ENCODE measurements around the gene USP3. TPM values are rescaled to one million over a fixed set of nuclear protein-coding genes. Genes with fewer than 3 reads are reported as not detected.

The USP3 gene
- total RNA-seq, 4 donors from 2014 or later = 12.1 to 29.4 (median 15.5) TPM

GRCh38 chr15:63514531-63514943 is 10.1 kb downstream of the USP3 start:
- no peaks in the 10 kb centered on the region for H3K27me3 ChIP-seq
- no peaks in the 10 kb centered on the region for H3K9me3 ChIP-seq
- in situ Hi-C loops (cut with MboI; ENCODE audit: low sequenced_read_pairs in 4 of 4) (loop anchor here in 1 of 4 donors (25.0 kb wide), 1 partner anchor 573 kb away; the partner anchor contains the start of genes CIAO2A and SNX1), intact Hi-C loops (cut with DNase I; ENCODE audit: low total_unique reads) (no loop called here)
- ATAC-seq (peak; percentile 74 to 81), DNase-seq (peak in 1 of 2 donors; percentile 39)
- no peak overlapping the region for H3K4me3 ChIP-seq
- TF ChIP-seq CTCF (IDR thresholded peaks at IDR 0.05 in 4 of 5, conservative IDR thresholded peaks at IDR 0.05 in 1 of 5) (no peak), POLR2A (IDR thresholded peaks at IDR 0.05) (no peak)
- H3K36me3 ChIP-seq = no peaks in the 10 kb centered on the region
- H3K27ac ChIP-seq = peak overlapping the region in 2 of 4 donors; percentile 9 to 27
- H3K4me1 ChIP-seq = peaks cover 62 to 76% of the 10 kb centered on the region in 2 donors

DNA sequence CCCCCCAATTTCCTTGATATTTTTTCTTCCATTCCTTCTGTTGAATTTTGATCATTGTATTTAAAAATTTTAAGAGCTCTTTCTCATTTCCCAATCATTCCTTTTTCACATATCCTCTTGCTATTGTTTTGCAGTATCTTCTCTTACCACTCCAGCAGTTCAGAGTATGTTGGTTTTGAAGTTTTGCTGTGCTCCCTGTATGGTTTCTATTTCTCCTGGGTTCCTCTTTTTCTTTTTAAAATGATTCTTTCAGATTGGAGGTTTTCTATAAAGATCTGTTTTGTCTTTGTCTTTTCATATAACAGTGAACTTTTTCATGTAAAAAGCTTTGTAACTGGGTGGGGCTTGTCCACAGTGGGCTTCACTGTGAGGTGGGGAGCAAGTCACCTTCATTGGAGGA is 12.8 kb downstream of the USP3 start:
- Histone ChIP-seq H3K4me3 (no peak overlapping the region), H3K27me3 (no peaks in the 10 kb centered on the region), H3K27ac (no peak overlapping the region), H3K9me3 (no peaks in the 10 kb centered on the region), H3K4me1 (peaks cover 70 to 84% of the 10 kb centered on the region in 2 donors), H3K36me3 (no peaks in the 10 kb centered on the region)
- intact Hi-C loops (cut with DNase I; ENCODE audit: low total_unique reads) = no loop called here
- in situ Hi-C loops (cut with MboI; ENCODE audit: low sequenced_read_pairs in 4 of 4) = loop anchor here in 1 of 4 donors (25.0 kb wide), 1 partner anchor 570 kb away; the partner anchor contains the start of genes CIAO2A and SNX1
- ATAC-seq = no peak
- no peak for TF ChIP-seq POLR2A (IDR thresholded peaks at IDR 0.05)
- no peak for TF ChIP-seq CTCF (IDR thresholded peaks at IDR 0.05 in 4 of 5, conservative IDR thresholded peaks at IDR 0.05 in 1 of 5)
- DNase-seq = no peak

DNA sequence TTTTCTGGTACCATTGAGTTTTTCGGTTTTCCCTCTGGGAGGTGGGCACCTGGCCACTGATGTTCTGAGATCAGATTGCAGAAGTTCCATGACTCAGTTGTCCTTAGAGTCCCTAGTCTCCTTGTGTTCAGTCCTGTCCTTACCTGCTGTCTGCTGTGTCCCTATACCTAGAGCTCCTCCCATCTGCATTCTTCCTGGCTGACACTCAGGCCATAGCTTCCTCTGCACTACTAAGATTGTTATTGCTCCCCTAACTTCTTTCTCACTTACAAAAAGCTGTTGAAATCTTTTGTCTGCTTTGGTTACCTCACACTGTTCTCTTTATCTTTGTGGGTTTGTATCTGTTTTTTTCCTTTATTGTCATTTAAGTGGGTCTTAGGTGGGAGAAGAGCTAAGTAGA is 13.2 kb downstream of the USP3 start:
- H3K27ac ChIP-seq = peak overlapping the region in 1 of 4 donors; percentile 39
- H3K36me3 ChIP-seq = no peaks in the 10 kb centered on the region
- intact Hi-C loops (cut with DNase I; ENCODE audit: low total_unique reads) (no loop called here), in situ Hi-C loops (cut with MboI; ENCODE audit: low sequenced_read_pairs in 4 of 4) (loop anchor here in 1 of 4 donors (25.0 kb wide), 1 partner anchor 570 kb away; the partner anchor contains the start of genes CIAO2A and SNX1)
- peaks cover 74 to 88% of the 10 kb centered on the region in 2 donors for H3K4me1 ChIP-seq
- no peaks in the 10 kb centered on the region for H3K27me3 ChIP-seq
- H3K9me3 ChIP-seq = no peaks in the 10 kb centered on the region
- TF ChIP-seq CTCF (IDR thresholded peaks at IDR 0.05 in 4 of 5, conservative IDR thresholded peaks at IDR 0.05 in 1 of 5) (no peak), POLR2A (IDR thresholded peaks at IDR 0.05) (no peak)
- no peak for DNase-seq
- no peak overlapping the region for H3K4me3 ChIP-seq
- no peak for ATAC-seq

- DNase-seq (no peak), ATAC-seq (no peak)
- H3K36me3 ChIP-seq = no peaks in the 10 kb centered on the region
- H3K27me3 ChIP-seq = no peaks in the 10 kb centered on the region
- intact Hi-C loops (cut with DNase I; ENCODE audit: low total_unique reads) = no loop called here
- H3K9me3 ChIP-seq = no peaks in the 10 kb centered on the region
- peak overlapping the region in 1 of 4 donors; percentile 71 for H3K27ac ChIP-seq
- H3K4me3 ChIP-seq = no peak overlapping the region
- in situ Hi-C loops (cut with MboI; ENCODE audit: low sequenced_read_pairs in 4 of 4) = loop anchor here in 1 of 4 donors (25.0 kb wide), 1 partner anchor 568 kb away; the partner anchor contains the start of genes CIAO2A and SNX1
- H3K4me1 ChIP-seq = peaks cover 85 to 98% of the 10 kb centered on the region in 2 donors
- no peak for TF ChIP-seq POLR2A (IDR thresholded peaks at IDR 0.05)
- no peak for TF ChIP-seq CTCF (IDR thresholded peaks at IDR 0.05 in 4 of 5, conservative IDR thresholded peaks at IDR 0.05 in 1 of 5)
These were observed 14.6 kb downstream of the USP3 start for GRCh38 chr15:63519041-63519440.

All from gastrocnemius medialis (tissue), 4 donors.